GM19372 (cell line): Measurements from ENCODE around the gene CAMK1G.
A peak's percentile ranks its signal among the peaks of the same experiment; 100 is the strongest.

ENCODE experiments used
- ATAC-seq: cut with Tn5 transposase; IDR thresholded peaks from one replicate; pipeline ENCODE4 v1.9.1; 2021; ENCODE audit warnings: mild to moderate bottlenecking, low read depth, moderate library complexity; ENCODE audit not compliant: unreplicated experiment

Gene CAMK1G

GRCh38 chr1:209618291-209618690 is 34.8 kb downstream of the CAMK1G start:
- ATAC-seq = no peak

- no peak for ATAC-seq
These were observed 35.4 kb downstream of the CAMK1G start for GRCh38 chr1:209618756-209619420.

- ATAC-seq = no peak
These were observed 36.4 kb downstream of the CAMK1G start for GRCh38 chr1:209619696-209620486.

GRCh38 chr1:209620487-209620884 is 37.0 kb downstream of the CAMK1G start:
- ATAC-seq = no peak

- ATAC-seq = no peak
These were observed 37.8 kb downstream of the CAMK1G start for GRCh38 chr1:209621286-209621685.

- no peak for ATAC-seq
These were observed 38.5 kb downstream of the CAMK1G start for GRCh38 chr1:209621741-209622655.

GRCh38 chr1:209622841-209623829 is 39.6 kb downstream of the CAMK1G start:
- ATAC-seq = no peak

- ATAC-seq = no peak
These were observed 41.3 kb downstream of the CAMK1G start for GRCh38 chr1:209624558-209625549.

- no peak for ATAC-seq
These were observed 42.3 kb downstream of the CAMK1G start for GRCh38 chr1:209625791-209626285.

- no peak for ATAC-seq
These were observed 43.0 kb downstream of the CAMK1G start for GRCh38 chr1:209626346-209627026.

- no peak for ATAC-seq
These were observed 43.7 kb downstream of the CAMK1G start for GRCh38 chr1:209627027-209627731.

GRCh38 chr1:209627732-209628196 is 44.2 kb downstream of the CAMK1G start:
- peak; percentile 83 for ATAC-seq

GRCh38 chr1:209628618-209629299 is 45.2 kb downstream of the CAMK1G start:
- no peak for ATAC-seq

- no peak for ATAC-seq
These were observed 46.3 kb downstream of the CAMK1G start for GRCh38 chr1:209629621-209630382.

- ATAC-seq = no peak
These were observed 47.1 kb downstream of the CAMK1G start for GRCh38 chr1:209630383-209631225.
